Lower leg skin (tissue), 3 donors: ENCODE results near the gene RARRES2.

Source experiments
- POLR2A ChIP-seq, 2 donors: fragments of 450-650 bp; IDR thresholded peaks; one replicate each; pipeline ENCODE4 v1.6.1; 2016 to 2017; ENCODE audit warnings: antibody characterized with exemption in 2 of 2, mild to moderate bottlenecking in 1 of 2, moderate library complexity in 1 of 2
- TF ChIP-seq, protein P1 (sequence below), 3 donors: fragments of 450-650 bp; IDR thresholded peaks; one replicate each; pipeline ENCODE4 v1.5.1; 2016; ENCODE audit warnings: antibody characterized with exemption in 3 of 3, mild to moderate bottlenecking in 3 of 3, moderate library complexity in 2 of 3

GRCh38 chr7:150343225-150343624, 1.8 kb upstream of the RARRES2 start:
- TF ChIP-seq, protein P1, sequence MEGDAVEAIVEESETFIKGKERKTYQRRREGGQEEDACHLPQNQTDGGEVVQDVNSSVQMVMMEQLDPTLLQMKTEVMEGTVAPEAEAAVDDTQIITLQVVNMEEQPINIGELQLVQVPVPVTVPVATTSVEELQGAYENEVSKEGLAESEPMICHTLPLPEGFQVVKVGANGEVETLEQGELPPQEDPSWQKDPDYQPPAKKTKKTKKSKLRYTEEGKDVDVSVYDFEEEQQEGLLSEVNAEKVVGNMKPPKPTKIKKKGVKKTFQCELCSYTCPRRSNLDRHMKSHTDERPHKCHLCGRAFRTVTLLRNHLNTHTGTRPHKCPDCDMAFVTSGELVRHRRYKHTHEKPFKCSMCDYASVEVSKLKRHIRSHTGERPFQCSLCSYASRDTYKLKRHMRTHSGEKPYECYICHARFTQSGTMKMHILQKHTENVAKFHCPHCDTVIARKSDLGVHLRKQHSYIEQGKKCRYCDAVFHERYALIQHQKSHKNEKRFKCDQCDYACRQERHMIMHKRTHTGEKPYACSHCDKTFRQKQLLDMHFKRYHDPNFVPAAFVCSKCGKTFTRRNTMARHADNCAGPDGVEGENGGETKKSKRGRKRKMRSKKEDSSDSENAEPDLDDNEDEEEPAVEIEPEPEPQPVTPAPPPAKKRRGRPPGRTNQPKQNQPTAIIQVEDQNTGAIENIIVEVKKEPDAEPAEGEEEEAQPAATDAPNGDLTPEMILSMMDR (IDR thresholded peaks at IDR 0.05), result no peak
- no peak for TF ChIP-seq POLR2A (IDR thresholded peaks at IDR 0.05)
